ENCODE results near the gene MTMR8.

GRCh38 chrX:64379924-64380323, 15.3 kb downstream of the MTMR8 start:
- TF ChIP-seq CTCF (IDR thresholded peaks at IDR 0.05), result no peak
- no peak for TF ChIP-seq POLR2A (IDR thresholded peaks at IDR 0.05)

Data from testis (tissue), 2 donors.